Measurements from ENCODE around the gene NUP42. TPM values are rescaled to one million over a fixed set of nuclear protein-coding genes. Genes with fewer than 3 reads are reported as not detected.
A peak's percentile ranks its signal among the peaks of the same experiment; 100 is the strongest.

Gene NUP42
- total RNA-seq, 4 donors from 2014 or later: 10.0 to 38.6 (median 15.6) TPM

DNA sequence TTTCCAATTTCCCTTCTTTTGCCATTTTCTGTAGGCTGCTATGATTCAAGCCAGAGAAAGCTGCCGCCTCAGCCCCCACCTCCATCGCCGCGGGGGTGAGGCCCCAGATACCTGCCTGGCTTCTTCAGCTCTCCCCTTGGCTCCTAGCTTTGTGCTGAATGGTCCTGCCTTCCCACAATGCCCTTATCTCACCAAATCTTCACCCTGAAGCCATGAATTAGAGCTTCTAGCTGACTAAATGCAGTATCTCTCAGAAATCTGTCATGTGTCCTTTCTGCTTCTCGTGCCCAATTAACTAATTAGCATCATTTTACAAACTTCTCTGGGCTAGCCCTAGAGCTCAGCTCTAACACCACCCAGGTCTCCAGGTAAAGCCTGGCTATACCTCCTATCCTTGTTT lies 32.6 kb downstream of the NUP42 start:
- TF ChIP-seq, protein P1, sequence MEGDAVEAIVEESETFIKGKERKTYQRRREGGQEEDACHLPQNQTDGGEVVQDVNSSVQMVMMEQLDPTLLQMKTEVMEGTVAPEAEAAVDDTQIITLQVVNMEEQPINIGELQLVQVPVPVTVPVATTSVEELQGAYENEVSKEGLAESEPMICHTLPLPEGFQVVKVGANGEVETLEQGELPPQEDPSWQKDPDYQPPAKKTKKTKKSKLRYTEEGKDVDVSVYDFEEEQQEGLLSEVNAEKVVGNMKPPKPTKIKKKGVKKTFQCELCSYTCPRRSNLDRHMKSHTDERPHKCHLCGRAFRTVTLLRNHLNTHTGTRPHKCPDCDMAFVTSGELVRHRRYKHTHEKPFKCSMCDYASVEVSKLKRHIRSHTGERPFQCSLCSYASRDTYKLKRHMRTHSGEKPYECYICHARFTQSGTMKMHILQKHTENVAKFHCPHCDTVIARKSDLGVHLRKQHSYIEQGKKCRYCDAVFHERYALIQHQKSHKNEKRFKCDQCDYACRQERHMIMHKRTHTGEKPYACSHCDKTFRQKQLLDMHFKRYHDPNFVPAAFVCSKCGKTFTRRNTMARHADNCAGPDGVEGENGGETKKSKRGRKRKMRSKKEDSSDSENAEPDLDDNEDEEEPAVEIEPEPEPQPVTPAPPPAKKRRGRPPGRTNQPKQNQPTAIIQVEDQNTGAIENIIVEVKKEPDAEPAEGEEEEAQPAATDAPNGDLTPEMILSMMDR (IDR thresholded peaks at IDR 0.05 in 4 of 5, conservative IDR thresholded peaks at IDR 0.05 in 1 of 5): no peak
- TF ChIP-seq POLR2A (IDR thresholded peaks at IDR 0.05): no peak

DNA sequence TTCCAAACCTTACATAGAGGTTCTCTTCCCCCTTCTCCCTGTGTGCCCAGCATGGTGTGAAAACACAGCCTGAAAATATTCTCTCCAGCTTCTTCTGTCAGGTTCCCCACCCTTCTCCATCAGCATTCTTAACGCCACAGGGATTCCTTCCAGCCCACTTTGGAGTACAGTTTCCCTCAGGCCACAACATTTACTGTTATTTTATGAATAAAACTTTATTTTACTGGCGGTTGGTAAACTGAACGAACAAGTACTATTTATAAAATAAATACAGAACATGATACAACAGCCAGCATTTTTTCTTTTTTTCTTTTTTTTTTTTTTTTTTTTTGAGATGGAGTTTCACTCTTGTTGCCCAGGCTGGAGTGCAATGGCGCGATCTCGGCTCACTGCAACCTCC lies 33.1 kb downstream of the NUP42 start:
- Histone ChIP-seq H3K36me3 (no peaks in the 10 kb centered on the region), H3K4me3 (no peak overlapping the region), H3K27me3 (no peaks in the 10 kb centered on the region), H3K4me1 (no peaks in the 10 kb centered on the region), H3K9me3 (no peaks in the 10 kb centered on the region), H3K27ac (no peak overlapping the region)
- TF ChIP-seq POLR2A (IDR thresholded peaks at IDR 0.05): no peak
- TF ChIP-seq, protein P1 (IDR thresholded peaks at IDR 0.05 in 4 of 5, conservative IDR thresholded peaks at IDR 0.05 in 1 of 5): no peak
- intact Hi-C loops (cut with DNase I; ENCODE audit: low total_unique reads): no loop called here
- DNase-seq (no peak), ATAC-seq (no peak)
- in situ Hi-C loops (cut with MboI; ENCODE audit: low sequenced_read_pairs in 4 of 4): no loop called here

More for the DNA sequence above, 32.6 kb downstream of the NUP42 start:
- no peaks in the 10 kb centered on the region for H3K4me1 ChIP-seq
- in situ Hi-C loops (cut with MboI; ENCODE audit: low sequenced_read_pairs in 4 of 4): no loop called here
- ATAC-seq (no peak), DNase-seq (no peak)
- H3K27me3 ChIP-seq: no peaks in the 10 kb centered on the region
- no peaks in the 10 kb centered on the region for H3K9me3 ChIP-seq
- H3K36me3 ChIP-seq: no peaks in the 10 kb centered on the region
- no peak overlapping the region for H3K27ac ChIP-seq
- intact Hi-C loops (cut with DNase I; ENCODE audit: low total_unique reads): no loop called here
- H3K4me3 ChIP-seq: no peak overlapping the region

- no peak overlapping the region for H3K27ac ChIP-seq
- ATAC-seq (no peak), DNase-seq (peak; percentile 30 to 52)
- in situ Hi-C loops (cut with MboI; ENCODE audit: low sequenced_read_pairs in 4 of 4) (no loop called here), intact Hi-C loops (cut with DNase I; ENCODE audit: low total_unique reads) (no loop called here)
- TF ChIP-seq, protein P1 (IDR thresholded peaks at IDR 0.05 in 4 of 5, conservative IDR thresholded peaks at IDR 0.05 in 1 of 5): no peak
- TF ChIP-seq POLR2A (IDR thresholded peaks at IDR 0.05): no peak
- no peak overlapping the region for H3K4me3 ChIP-seq
- no peaks in the 10 kb centered on the region for H3K9me3 ChIP-seq
- no peaks in the 10 kb centered on the region for H3K27me3 ChIP-seq
- no peaks in the 10 kb centered on the region for H3K4me1 ChIP-seq
- no peaks in the 10 kb centered on the region for H3K36me3 ChIP-seq
These were observed 34.2 kb downstream of the NUP42 start for GRCh38 chr7:23216021-23216420.

- no peak for TF ChIP-seq POLR2A (IDR thresholded peaks at IDR 0.05)
- TF ChIP-seq, protein P1 (IDR thresholded peaks at IDR 0.05 in 4 of 5, conservative IDR thresholded peaks at IDR 0.05 in 1 of 5): no peak
- Histone ChIP-seq H3K27ac (no peak overlapping the region), H3K36me3 (no peaks in the 10 kb centered on the region), H3K4me3 (no peak overlapping the region), H3K4me1 (peaks cover 0 to 5% of the 10 kb centered on the region in 2 donors), H3K9me3 (no peaks in the 10 kb centered on the region), H3K27me3 (no peaks in the 10 kb centered on the region)
- ATAC-seq: no peak
- in situ Hi-C loops (cut with MboI; ENCODE audit: low sequenced_read_pairs in 4 of 4): no loop called here
- intact Hi-C loops (cut with DNase I; ENCODE audit: low total_unique reads): no loop called here
- no peak for DNase-seq
These were observed 36.3 kb downstream of the NUP42 start for GRCh38 chr7:23218196-23218595.

DNA sequence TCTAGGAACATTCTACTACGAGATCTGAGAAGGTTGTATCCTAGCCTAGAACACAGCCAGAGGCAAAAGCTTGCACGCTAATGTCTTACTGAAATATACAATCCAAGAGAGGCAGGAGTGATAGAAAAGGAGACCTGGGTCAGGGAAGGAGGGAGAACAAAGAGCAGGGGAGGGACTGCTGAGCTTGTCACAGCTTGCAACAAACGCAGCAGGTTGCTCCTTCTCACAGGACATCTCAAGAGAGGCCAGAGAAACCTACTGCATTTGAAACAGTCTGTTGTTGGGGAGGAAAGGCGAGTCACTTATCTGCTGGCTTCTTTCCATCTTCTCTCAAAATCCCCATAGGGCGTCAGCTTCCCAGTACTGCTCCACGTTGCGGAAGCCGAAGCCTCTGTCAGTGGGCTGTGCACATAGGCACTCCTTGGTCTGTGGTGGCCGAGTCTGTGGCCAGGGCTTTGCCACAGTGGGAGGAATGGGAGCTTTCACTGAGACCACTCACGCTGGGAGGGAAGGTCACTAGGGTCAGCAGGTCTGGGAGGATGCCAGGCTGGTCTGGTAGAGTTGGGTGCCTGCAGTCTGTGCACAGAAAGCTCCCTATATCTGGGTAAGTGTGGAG lies 39.0 kb downstream of the NUP42 start:
- DNase-seq: no peak
- intact Hi-C loops (cut with DNase I; ENCODE audit: low total_unique reads): no loop called here
- in situ Hi-C loops (cut with MboI; ENCODE audit: low sequenced_read_pairs in 4 of 4): no loop called here
- no peaks in the 10 kb centered on the region for H3K9me3 ChIP-seq
- no peaks in the 10 kb centered on the region for H3K36me3 ChIP-seq
- no peak for ATAC-seq
- H3K27ac ChIP-seq: no peak overlapping the region
- no peaks in the 10 kb centered on the region for H3K27me3 ChIP-seq
- H3K4me3 ChIP-seq: no peak overlapping the region
- peaks cover 0 to 5% of the 10 kb centered on the region in 2 donors for H3K4me1 ChIP-seq
- TF ChIP-seq, protein P1 (IDR thresholded peaks at IDR 0.05 in 4 of 5, conservative IDR thresholded peaks at IDR 0.05 in 1 of 5): no peak
- no peak for TF ChIP-seq POLR2A (IDR thresholded peaks at IDR 0.05)
